OCI-LY7 (cell line): ENCODE results near the gene CIB2.

Source experiments
- EZH2phosphoT487 ChIP-seq: fragments of 200-600 bp; sonication (generic); IDR thresholded peaks from 2 replicates; pipeline ENCODE4 v1.6.1; 2018; ENCODE audit warnings: low read depth, borderline replicate concordance, mild to moderate bottlenecking, mixed run types, antibody characterized with exemption, low read length, moderate library complexity, mixed read lengths
- TF ChIP-seq, protein P1 (sequence below): fragments of 200-600 bp; sonication (generic); conservative IDR thresholded peaks from 2 replicates; pipeline ENCODE4 v1.5.1; 2014; ENCODE audit warnings: mild to moderate bottlenecking, antibody characterized with exemption, low read length, moderate library complexity, mixed read lengths

DNA sequence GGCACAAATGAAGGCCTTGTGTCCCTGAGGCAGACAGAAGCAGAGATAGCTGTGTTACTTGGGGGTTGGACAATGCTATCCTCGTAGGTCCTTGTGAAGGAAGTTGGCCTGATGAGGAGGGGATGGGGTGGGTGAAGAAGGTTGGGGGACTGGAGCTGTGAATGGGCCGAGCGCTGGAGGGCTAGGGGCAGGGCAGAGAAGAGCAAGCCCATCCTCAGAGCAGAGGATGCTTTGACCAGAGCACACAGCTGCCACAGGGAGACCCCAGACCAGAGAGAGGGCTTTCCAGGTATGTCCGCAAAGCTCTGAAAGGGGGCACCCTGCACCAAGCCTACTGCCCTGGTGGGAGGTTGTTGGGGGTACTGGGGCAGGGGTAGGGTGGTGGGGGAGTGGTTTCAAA is 48.1 kb downstream of the CIB2 start:
- TF ChIP-seq, protein P1, sequence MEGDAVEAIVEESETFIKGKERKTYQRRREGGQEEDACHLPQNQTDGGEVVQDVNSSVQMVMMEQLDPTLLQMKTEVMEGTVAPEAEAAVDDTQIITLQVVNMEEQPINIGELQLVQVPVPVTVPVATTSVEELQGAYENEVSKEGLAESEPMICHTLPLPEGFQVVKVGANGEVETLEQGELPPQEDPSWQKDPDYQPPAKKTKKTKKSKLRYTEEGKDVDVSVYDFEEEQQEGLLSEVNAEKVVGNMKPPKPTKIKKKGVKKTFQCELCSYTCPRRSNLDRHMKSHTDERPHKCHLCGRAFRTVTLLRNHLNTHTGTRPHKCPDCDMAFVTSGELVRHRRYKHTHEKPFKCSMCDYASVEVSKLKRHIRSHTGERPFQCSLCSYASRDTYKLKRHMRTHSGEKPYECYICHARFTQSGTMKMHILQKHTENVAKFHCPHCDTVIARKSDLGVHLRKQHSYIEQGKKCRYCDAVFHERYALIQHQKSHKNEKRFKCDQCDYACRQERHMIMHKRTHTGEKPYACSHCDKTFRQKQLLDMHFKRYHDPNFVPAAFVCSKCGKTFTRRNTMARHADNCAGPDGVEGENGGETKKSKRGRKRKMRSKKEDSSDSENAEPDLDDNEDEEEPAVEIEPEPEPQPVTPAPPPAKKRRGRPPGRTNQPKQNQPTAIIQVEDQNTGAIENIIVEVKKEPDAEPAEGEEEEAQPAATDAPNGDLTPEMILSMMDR, result no peak
- no peak for TF ChIP-seq EZH2phosphoT487
